Spleen (tissue), 11 donors: ENCODE measurements around the gene GSN. TPM values are rescaled to one million over a fixed set of nuclear protein-coding genes. Genes with fewer than 3 reads are reported as not detected.
A peak's percentile ranks its signal among the peaks of the same experiment; 100 is the strongest.

ENCODE experiments used
- DNase-seq: peaks from one replicate; pipeline ENCODE4 v3.0.0-alpha.2; 2020
- H3K27ac ChIP-seq, 8 donors: fragments of 200-600 bp; sonication (generic) in 7 of 8; 1 replicate in 4 of 8; 2 replicates in 4 of 8; pipeline versions ENCODE4 v1.5.0 to v1.8.0; 2016 to 2021; ENCODE audit warnings: inconsistent platforms in 4 of 8, mild to moderate bottlenecking in 4 of 8, moderate library complexity in 1 of 8
- H3K27me3 ChIP-seq, 7 donors: fragments of 200-600 bp; sonication (generic) in 6 of 7; replicated peaks in 1 of 7; 1 replicate in 4 of 7; 2 replicates in 3 of 7; pipeline versions ENCODE4 v1.5.0 to v1.8.0; 2016 to 2021; ENCODE audit warnings: inconsistent platforms in 3 of 7, mild to moderate bottlenecking in 1 of 7
- H3K36me3 ChIP-seq, 6 donors: fragments of 200-600 bp; sonication (generic) in 5 of 6; 1 replicate in 4 of 6; 2 replicates in 2 of 6; pipeline versions ENCODE4 v1.5.0 to v1.8.0; 2016 to 2021; ENCODE audit warnings: inconsistent platforms in 2 of 6
- H3K4me1 ChIP-seq, 6 donors: fragments of 200-600 bp; sonication (generic) in 5 of 6; 1 replicate in 3 of 6; 2 replicates in 3 of 6; pipeline versions ENCODE4 v1.5.0 to v1.8.0; 2016 to 2021; ENCODE audit warnings: inconsistent platforms in 3 of 6
- H3K4me3 ChIP-seq, 8 donors: fragments of 200-600 bp; sonication (generic) in 7 of 8; 1 replicate in 4 of 8; 2 replicates in 4 of 8; pipeline versions ENCODE4 v1.5.0 to v1.8.0; 2016 to 2021; ENCODE audit warnings: inconsistent platforms in 4 of 8, mild to moderate bottlenecking in 4 of 8, moderate library complexity in 2 of 8
- H3K9me3 ChIP-seq, 8 donors: fragments of 200-600 bp; sonication (generic) in 7 of 8; 1 replicate in 4 of 8; 2 replicates in 4 of 8; pipeline versions ENCODE4 v1.5.0 to v1.8.0; 2016 to 2021; ENCODE audit warnings: inconsistent platforms in 4 of 8
- POLR2A ChIP-seq, 3 donors: fragments of 450-650 bp; IDR thresholded peaks; one replicate each; pipeline ENCODE4 v1.5.1; 2017; ENCODE audit warnings: antibody characterized with exemption in 3 of 3, mild to moderate bottlenecking in 1 of 3
- POLR2AphosphoS5 ChIP-seq, 3 donors: sonication (generic); formaldehyde crosslinking; IDR thresholded peaks; one replicate each; pipeline ENCODE4 v1.5.1; 2017; ENCODE audit warnings: antibody characterized with exemption in 3 of 3
- WGBS, 5 donors: extraction: QIAGEN DNeasy Blood & Tissue Kit in 3 of 5; methylation state at CpG; one replicate each; pipeline versions ENCODE4 v1.1.5 to v1.1.7; 2013 to 2018; 5-methylcytosine and 5-hydroxymethylcytosine counted together
- intact Hi-C: fragments of 100-400 bp; cut with DNase I; formaldehyde crosslinking; loops from one replicate; pipeline ENCODE4 v1.15.0; 2023; ENCODE audit warnings: low total_unique reads
- polyA plus RNA-seq, 3 donors: library from polyadenylated mRNA; stranded (reverse); fragments of 200-250 nt; gene quantifications; one replicate each; pipeline ENCODE4 v1.2.1, GENCODE V29; 2013
- total RNA-seq, 7 donors: library from RNA; depleted of rRNA in 3 of 7; stranded (reverse); fragments of >200 nt in 3 of 7; fragmentation: NEBNext Ultra II Directional in 4 of 7; extraction: Animal tissue kit (Norgen Biotek cat#: 25700) in 4 of 7; gene quantifications; one replicate each; pipeline versions ENCODE4 v1.1.0 to v1.2.1, GENCODE V29; 2016 to 2021
- TF ChIP-seq, protein P1 (sequence below), 11 experiments: fragments of 200-600 bp in 7 of 11; fragments of 450-650 bp in 4 of 11; sonication (generic) in 4 of 11; IDR thresholded peaks in 8 of 11; conservative IDR thresholded peaks in 3 of 11; 1 replicate in 7 of 11; 2 replicates in 4 of 11; pipeline versions ENCODE4 v1.4.0 to v1.8.0; 2016 to 2021; ENCODE audit warnings: antibody characterized with exemption in 11 of 11, inconsistent platforms in 4 of 11, mild to moderate bottlenecking in 1 of 11
- donor health status: healthy with polysubstance abuse.
- donor health status: DM: no; HTN: no; CAD: no; lungs with moderate emphysema.
- donor health status: DM: no; HTN: no; CAD: no.
- donor health status: Bipolar disorder and iron deficiency.
- donor health status: healthy.
- donor health status: DM: no; HTN: no; CAD: no.
- donor health status: DM: yes; HTN: yes; CAD: no.

The GSN gene
- total and polyA plus RNA-seq, 10 donors: 115 to 432 (median 227) TPM

DNA sequence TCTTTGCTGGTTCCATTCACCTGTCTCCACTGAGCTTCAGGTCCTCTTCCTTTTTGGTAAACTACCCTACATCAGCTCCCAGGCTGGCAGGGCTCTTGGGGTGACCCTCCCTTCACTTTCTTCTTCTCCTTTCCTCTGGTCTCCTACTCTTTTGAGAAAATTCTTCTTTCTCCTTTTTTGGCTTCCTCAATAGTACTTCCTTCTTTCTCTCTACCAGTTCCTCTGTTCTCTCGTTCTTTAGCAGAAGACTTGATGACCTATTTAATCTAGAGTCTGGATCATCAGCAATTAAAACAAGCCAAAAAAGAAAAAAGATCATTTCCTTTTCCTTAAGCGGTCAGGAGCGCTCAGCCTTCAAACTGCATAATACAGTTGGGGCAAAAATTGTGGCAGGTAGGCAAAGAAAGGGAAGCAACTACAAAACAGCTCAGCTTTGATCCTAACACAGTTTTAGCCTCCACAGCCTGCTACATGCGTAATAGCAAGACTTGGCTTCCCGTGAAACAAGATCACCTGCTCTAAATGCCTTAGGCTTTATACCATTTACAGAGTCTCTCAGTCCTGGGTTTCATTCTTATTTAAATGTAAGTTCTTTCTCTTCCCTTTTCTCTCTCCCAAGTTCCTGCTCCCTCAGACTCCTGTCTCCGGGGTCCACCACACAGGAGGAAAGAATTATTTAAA, 14.0 kb upstream of the GSN start:
- H3K9me3 ChIP-seq: no peaks in the 10 kb centered on the region
- intact Hi-C loops: no loop called here
- peaks cover 0 to 50% (median 25%) of the 10 kb centered on the region in 6 donors for H3K4me1 ChIP-seq
- peak overlapping the region in 7 of 8 donors; percentile 26 to 76 (median 43) for H3K27ac ChIP-seq
- no peaks in the 10 kb centered on the region for H3K36me3 ChIP-seq
- TF ChIP-seq, protein P1, sequence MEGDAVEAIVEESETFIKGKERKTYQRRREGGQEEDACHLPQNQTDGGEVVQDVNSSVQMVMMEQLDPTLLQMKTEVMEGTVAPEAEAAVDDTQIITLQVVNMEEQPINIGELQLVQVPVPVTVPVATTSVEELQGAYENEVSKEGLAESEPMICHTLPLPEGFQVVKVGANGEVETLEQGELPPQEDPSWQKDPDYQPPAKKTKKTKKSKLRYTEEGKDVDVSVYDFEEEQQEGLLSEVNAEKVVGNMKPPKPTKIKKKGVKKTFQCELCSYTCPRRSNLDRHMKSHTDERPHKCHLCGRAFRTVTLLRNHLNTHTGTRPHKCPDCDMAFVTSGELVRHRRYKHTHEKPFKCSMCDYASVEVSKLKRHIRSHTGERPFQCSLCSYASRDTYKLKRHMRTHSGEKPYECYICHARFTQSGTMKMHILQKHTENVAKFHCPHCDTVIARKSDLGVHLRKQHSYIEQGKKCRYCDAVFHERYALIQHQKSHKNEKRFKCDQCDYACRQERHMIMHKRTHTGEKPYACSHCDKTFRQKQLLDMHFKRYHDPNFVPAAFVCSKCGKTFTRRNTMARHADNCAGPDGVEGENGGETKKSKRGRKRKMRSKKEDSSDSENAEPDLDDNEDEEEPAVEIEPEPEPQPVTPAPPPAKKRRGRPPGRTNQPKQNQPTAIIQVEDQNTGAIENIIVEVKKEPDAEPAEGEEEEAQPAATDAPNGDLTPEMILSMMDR (IDR thresholded peaks at IDR 0.05 in 8 of 11, conservative IDR thresholded peaks at IDR 0.05 in 3 of 11): no peak
- TF ChIP-seq POLR2AphosphoS5 (IDR thresholded peaks at IDR 0.05) (no peak), POLR2A (IDR thresholded peaks at IDR 0.05) (no peak)
- peak overlapping the region in 1 of 8 donors; percentile 1 for H3K4me3 ChIP-seq
- no peak for DNase-seq
- WGBS, 5 donors: 18 to 33% (median 23%) methylated on average over 6 of the region's 6 CpGs
- no peaks in the 10 kb centered on the region for H3K27me3 ChIP-seq

DNA sequence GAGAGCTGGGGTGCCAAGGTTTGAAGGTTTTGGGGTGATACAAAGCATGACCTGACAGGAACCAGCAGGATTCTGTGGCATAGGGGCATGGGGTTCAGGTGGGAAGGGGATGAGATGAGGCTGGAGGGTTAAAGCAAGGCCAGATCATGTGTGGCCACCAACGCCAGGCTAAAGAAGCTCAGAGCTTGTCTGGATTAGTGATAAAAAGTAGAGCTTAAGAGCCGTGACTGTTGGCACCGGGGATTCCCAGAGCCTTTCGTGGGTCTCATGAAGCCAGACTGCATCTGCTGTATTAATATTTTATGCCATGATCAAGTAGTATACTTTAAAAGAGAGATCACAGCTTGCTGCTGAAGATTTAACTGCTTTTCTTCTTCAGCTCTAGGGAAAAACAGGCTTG, 8.5 kb upstream of the GSN start:
- Histone ChIP-seq H3K27me3 (no peaks in the 10 kb centered on the region), H3K4me1 (peaks cover 0 to 21% (median 8%) of the 10 kb centered on the region in 6 donors), H3K9me3 (no peaks in the 10 kb centered on the region), H3K36me3 (no peaks in the 10 kb centered on the region), H3K27ac (no peak overlapping the region), H3K4me3 (no peak overlapping the region)
- 77 to 93% (median 91%) methylated on average over 4 of the region's 4 CpGs for WGBS, 5 donors
- TF ChIP-seq, protein P1 (IDR thresholded peaks at IDR 0.05 in 8 of 11, conservative IDR thresholded peaks at IDR 0.05 in 3 of 11): no peak
- no peak for TF ChIP-seq POLR2AphosphoS5 (IDR thresholded peaks at IDR 0.05)
- no peak for TF ChIP-seq POLR2A (IDR thresholded peaks at IDR 0.05)
- no peak for DNase-seq
- intact Hi-C loops: no loop called here

DNA sequence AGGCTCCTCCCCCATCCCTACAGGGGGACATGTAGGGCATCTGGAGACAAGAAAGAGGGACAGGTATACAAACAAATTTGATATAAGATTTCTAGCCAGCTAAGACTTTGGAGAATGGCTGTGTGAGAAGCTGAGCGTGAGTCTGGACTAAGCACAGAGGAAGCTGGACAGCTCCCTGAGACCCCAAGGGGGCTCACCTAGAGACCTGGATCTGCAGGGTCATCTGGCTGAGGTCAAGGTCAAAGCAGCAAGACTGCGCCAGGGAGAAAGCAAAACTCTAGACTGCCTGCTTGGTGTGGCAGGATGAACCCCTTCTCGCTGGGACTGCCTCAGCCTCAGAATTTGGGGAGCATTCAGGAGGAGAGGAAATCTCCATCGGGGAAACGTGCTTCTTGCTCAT, 8.0 kb upstream of the GSN start:
- intact Hi-C loops: loop anchor here (10.0 kb wide), 1 partner anchor 45 kb away; no protein-coding TSS in a partner anchor
- Histone ChIP-seq H3K27me3 (no peaks in the 10 kb centered on the region), H3K4me1 (peaks cover 0 to 19% (median 8%) of the 10 kb centered on the region in 6 donors), H3K27ac (no peak overlapping the region), H3K9me3 (no peaks in the 10 kb centered on the region), H3K36me3 (no peaks in the 10 kb centered on the region), H3K4me3 (no peak overlapping the region)
- whole genome bisulfite sequencing, 5 donors: 77 to 91% (median 85%) methylated on average over 5 of the region's 5 CpGs
- DNase-seq: no peak
- TF ChIP-seq POLR2A (IDR thresholded peaks at IDR 0.05) (no peak), POLR2AphosphoS5 (IDR thresholded peaks at IDR 0.05) (no peak)
- TF ChIP-seq, protein P1 (IDR thresholded peaks at IDR 0.05 in 8 of 11, conservative IDR thresholded peaks at IDR 0.05 in 3 of 11): no peak

DNA sequence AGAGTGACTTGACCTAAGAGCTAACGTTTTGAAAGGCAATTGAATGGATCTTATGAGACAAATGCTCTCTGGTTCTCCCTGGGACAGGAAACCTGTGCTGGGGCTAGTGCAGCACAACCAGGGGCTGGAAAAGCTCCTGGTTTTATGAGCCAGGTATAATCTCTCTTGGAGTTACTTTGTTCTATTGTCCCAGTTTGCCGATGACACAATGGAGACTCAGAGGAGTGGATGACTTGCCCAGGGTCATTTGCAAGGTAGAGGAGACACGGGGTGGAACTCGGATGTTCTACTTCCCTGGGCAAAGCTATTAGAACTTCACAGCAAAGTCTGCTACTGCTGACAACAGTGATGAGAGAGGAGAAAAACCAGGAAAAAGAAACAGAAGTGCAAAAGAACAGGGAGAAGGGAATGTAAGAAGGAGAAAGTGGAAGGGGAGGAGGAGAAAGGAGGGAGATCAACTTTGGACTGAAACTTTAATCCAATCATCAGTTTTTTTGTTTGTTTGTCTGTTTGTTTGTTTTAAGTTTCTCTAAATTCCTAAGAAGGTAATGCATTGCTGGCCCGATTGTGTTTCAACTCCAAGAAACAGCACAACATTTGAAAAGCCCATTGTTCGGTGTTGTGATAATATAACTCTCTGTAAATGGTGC, 7.4 kb upstream of the GSN start:
- H3K27ac ChIP-seq: no peak overlapping the region
- no peaks in the 10 kb centered on the region for H3K27me3 ChIP-seq
- TF ChIP-seq POLR2A (IDR thresholded peaks at IDR 0.05): no peak
- TF ChIP-seq, protein P1 (IDR thresholded peaks at IDR 0.05 in 8 of 11, conservative IDR thresholded peaks at IDR 0.05 in 3 of 11): no peak
- TF ChIP-seq POLR2AphosphoS5 (IDR thresholded peaks at IDR 0.05): no peak
- H3K4me1 ChIP-seq: peaks cover 0 to 19% (median 8%) of the 10 kb centered on the region in 6 donors
- intact Hi-C loops: loop anchor here (10.0 kb wide), 1 partner anchor 46 kb away; no protein-coding TSS in a partner anchor
- no peak for DNase-seq
- WGBS, 5 donors: 44 to 57% (median 52%) methylated on average over 6 of the region's 6 CpGs
- H3K36me3 ChIP-seq: no peaks in the 10 kb centered on the region
- no peaks in the 10 kb centered on the region for H3K9me3 ChIP-seq
- no peak overlapping the region for H3K4me3 ChIP-seq
